Trophoblast cell (in vitro differentiated cells and primary cell): ENCODE data around the gene CLK1.

ENCODE experiments used
- DNase-seq, 2 donors: peaks; one replicate each; pipeline ENCODE4 v3.0.0-alpha.2; 2016
- H2AFZ ChIP-seq: 2 replicates; pipeline ENCODE4 v1.6.1; 2013; ENCODE audit warnings: low read length, moderate library complexity, mild to moderate bottlenecking; ENCODE audit not compliant: insufficient read depth, poor library complexity
- H2AK5ac ChIP-seq: 2 replicates; pipeline ENCODE4 v1.6.1; 2013; ENCODE audit warnings: mild to moderate bottlenecking, low read length
- H2BK120ac ChIP-seq: 2 replicates; pipeline ENCODE4 v1.6.1; 2013; ENCODE audit warnings: low read length, mild to moderate bottlenecking, moderate library complexity; ENCODE audit not compliant: insufficient read depth, poor library complexity
- H2BK12ac ChIP-seq: 2 replicates; pipeline ENCODE4 v1.6.1; 2013; ENCODE audit warnings: mild to moderate bottlenecking, low read length, moderate library complexity
- H2BK5ac ChIP-seq: 2 replicates; pipeline ENCODE4 v1.6.1; 2013; ENCODE audit warnings: low read length, low read depth, moderate library complexity, mild to moderate bottlenecking; ENCODE audit not compliant: poor library complexity
- H3K14ac ChIP-seq: 2 replicates; pipeline ENCODE4 v1.6.1; 2013; ENCODE audit warnings: mild to moderate bottlenecking, low read length
- H3K18ac ChIP-seq: 2 replicates; pipeline ENCODE4 v1.6.1; 2013; ENCODE audit warnings: mild to moderate bottlenecking, low read length
- H3K23ac ChIP-seq: 2 replicates; pipeline ENCODE4 v1.6.1; 2013; ENCODE audit warnings: low read length
- H3K27ac ChIP-seq: 2 replicates; pipeline ENCODE4 v1.5.1; 2013; ENCODE audit warnings: low read depth, mild to moderate bottlenecking, inconsistent platforms, low read length, moderate library complexity
- H3K27me3 ChIP-seq: 2 replicates; pipeline ENCODE4 v1.6.1; 2013; ENCODE audit warnings: inconsistent platforms, mild to moderate bottlenecking, low read length, moderate library complexity; ENCODE audit not compliant: insufficient read depth
- H3K36me3 ChIP-seq, 2 experiments: 1 replicate in 1 of 2; 2 replicates in 1 of 2; pipeline ENCODE4 v1.6.1; 2013; ENCODE audit warnings: low read length in 2 of 2, mild to moderate bottlenecking in 2 of 2, moderate library complexity in 1 of 2; ENCODE audit not compliant: insufficient read depth in 2 of 2, control insufficient read depth in 1 of 2
- H3K4ac ChIP-seq: 2 replicates; pipeline ENCODE4 v1.6.1; 2013; ENCODE audit warnings: low read depth, mild to moderate bottlenecking, low read length, moderate library complexity
- H3K4me1 ChIP-seq, 2 experiments: 1 replicate in 1 of 2; 2 replicates in 1 of 2; pipeline ENCODE4 v1.6.1; 2013; ENCODE audit warnings: low read length in 2 of 2, mild to moderate bottlenecking in 2 of 2, moderate library complexity in 1 of 2; ENCODE audit not compliant: insufficient read depth in 2 of 2, control insufficient read depth in 1 of 2
- H3K4me2 ChIP-seq: 2 replicates; pipeline ENCODE4 v1.6.1; 2013; ENCODE audit warnings: inconsistent platforms, mild to moderate bottlenecking, low read length, moderate library complexity
- H3K4me3 ChIP-seq: 2 replicates; pipeline ENCODE4 v1.5.1; 2013; ENCODE audit warnings: mild to moderate bottlenecking, low read depth, low read length, inconsistent platforms
- H3K79me1 ChIP-seq: one replicate; pipeline ENCODE4 v1.6.1; 2013; ENCODE audit warnings: low read length
- H3K79me2 ChIP-seq: 2 replicates; pipeline ENCODE4 v1.6.1; 2013; ENCODE audit warnings: low read length, mild to moderate bottlenecking; ENCODE audit not compliant: control insufficient read depth, insufficient read depth, poor library complexity
- H3K9ac ChIP-seq: 2 replicates; pipeline ENCODE4 v1.6.1; 2013; ENCODE audit warnings: mild to moderate bottlenecking, low read length
- H3K9me3 ChIP-seq: 2 replicates; pipeline ENCODE4 v1.6.1; 2013; ENCODE audit warnings: low read depth, mild to moderate bottlenecking, control low read depth, inconsistent platforms, low read length; ENCODE audit not compliant: insufficient read depth
- H4K12ac ChIP-seq: 2 replicates; pipeline ENCODE4 v1.6.1; 2013; ENCODE audit warnings: low read depth, mild to moderate bottlenecking, low read length, moderate library complexity
- H4K8ac ChIP-seq: 2 replicates; pipeline ENCODE4 v1.6.1; 2013; ENCODE audit warnings: low read depth, mild to moderate bottlenecking, low read length, moderate library complexity
- H4K91ac ChIP-seq: one replicate; pipeline ENCODE4 v1.6.1; 2013; ENCODE audit warnings: low read depth, mild to moderate bottlenecking, low read length, moderate library complexity
- WGBS: extraction: QIAGEN DNeasy Blood & Tissue Kit; methylation state at CpG from one replicate; pipeline ENCODE4 v1.1.7; 2013; ENCODE audit warnings: missing lambda C conversion rate; ENCODE audit not compliant: insufficient read length, insufficient coverage; ENCODE audit errors: extremely low coverage; 5-methylcytosine and 5-hydroxymethylcytosine counted together

Gene CLK1

DNA sequence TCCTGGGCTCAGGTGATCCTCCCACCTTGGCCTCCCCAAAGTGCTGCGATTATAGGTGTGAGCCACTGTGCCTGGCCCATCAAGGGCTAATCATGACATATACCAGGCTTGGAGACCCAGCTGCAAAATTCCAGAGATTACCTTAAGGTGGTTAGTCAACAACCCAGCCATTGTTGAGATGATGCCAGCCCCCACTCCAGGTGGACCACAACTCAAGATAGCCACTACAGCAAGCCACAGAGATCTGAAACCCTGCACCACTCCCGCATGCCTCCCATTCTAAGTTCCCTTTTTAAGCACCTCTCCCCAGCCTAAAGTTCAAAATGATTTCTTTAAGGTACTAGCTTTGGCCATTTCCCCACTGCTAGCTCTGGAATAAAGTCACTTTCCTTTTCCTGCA, 4.6 kb upstream of the CLK1 start:
- Histone ChIP-seq H3K79me2 (peaks cover 4% of the 10 kb centered on the region), H3K9ac (no peak overlapping the region), H2BK5ac (no peak overlapping the region), H3K27ac (no peak overlapping the region), H3K4me1 (peaks cover 0 to 2% of the 10 kb centered on the region in 2 experiments), H2BK120ac (no peak overlapping the region), H2BK12ac (no peak overlapping the region), H3K4me2 (no peak overlapping the region), H4K8ac (no peak overlapping the region), H3K79me1 (peaks cover 7% of the 10 kb centered on the region), H3K36me3 (peaks cover 0 to 5% of the 10 kb centered on the region in 2 experiments), H3K9me3 (no peaks in the 10 kb centered on the region), H2AK5ac (no peak overlapping the region), H4K91ac (no peak overlapping the region), H3K4me3 (no peak overlapping the region), H3K27me3 (no peaks in the 10 kb centered on the region), H3K23ac (no peak overlapping the region), H3K14ac (no peak overlapping the region), H2AFZ (no peak overlapping the region), H4K12ac (no peak overlapping the region), H3K4ac (no peak overlapping the region), H3K18ac (no peak overlapping the region)
- no CpG with 5 or more reads among the region's 2 CpGs for WGBS
- DNase-seq = no peak

DNA sequence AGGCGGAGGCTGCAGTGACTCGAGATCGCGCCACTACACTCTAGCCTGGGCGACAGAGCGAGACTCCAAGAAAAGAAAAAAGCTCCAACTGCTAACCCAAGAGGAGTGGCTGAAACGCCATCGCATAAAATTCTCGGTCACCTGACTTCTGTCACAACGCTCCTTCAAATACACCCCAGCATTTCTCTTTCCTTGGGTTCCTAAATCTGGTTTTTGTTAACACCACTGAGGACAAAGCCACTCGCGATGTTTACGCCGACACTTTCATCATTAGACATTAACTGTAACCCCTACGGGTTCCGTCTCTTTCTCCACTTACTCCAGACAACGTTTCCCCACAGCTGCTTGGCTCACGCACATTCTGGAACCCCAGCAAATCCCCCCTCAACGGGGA, 679 bp downstream of the CLK1 start:
- H3K4ac ChIP-seq = peak overlapping the region; percentile 99
- H3K4me1 ChIP-seq = no peaks in the 10 kb centered on the region
- H4K12ac ChIP-seq = peak overlapping the region; percentile 96
- peak overlapping the region; percentile 98 for H3K18ac ChIP-seq
- H3K9me3 ChIP-seq = no peaks in the 10 kb centered on the region
- H2BK120ac ChIP-seq = peak overlapping the region; percentile 63
- H2AK5ac ChIP-seq = peak overlapping the region; percentile 13
- H4K8ac ChIP-seq = peak overlapping the region; percentile 96
- H3K36me3 ChIP-seq = peaks cover 5 to 8% of the 10 kb centered on the region in 2 experiments
- peak overlapping the region; percentile 92 for H3K9ac ChIP-seq
- no peak overlapping the region for H3K23ac ChIP-seq
- no CpG with 5 or more reads among the region's 19 CpGs for WGBS
- H2BK5ac ChIP-seq = peak overlapping the region; percentile 89
- peaks cover 15% of the 10 kb centered on the region for H3K79me1 ChIP-seq
- H3K4me2 ChIP-seq = peak overlapping the region; percentile 72
- H3K14ac ChIP-seq = peak overlapping the region; percentile 99
- peak overlapping the region; percentile 97 for H3K27ac ChIP-seq
- H3K27me3 ChIP-seq = no peaks in the 10 kb centered on the region
- peak overlapping the region; percentile 46 for H2AFZ ChIP-seq
- H3K4me3 ChIP-seq = peak overlapping the region; percentile 96
- peaks cover 18% of the 10 kb centered on the region for H3K79me2 ChIP-seq
- no peak overlapping the region for H2BK12ac ChIP-seq
- H4K91ac ChIP-seq = peak overlapping the region; percentile 96
- DNase-seq = peak in 1 of 2 donors; percentile 41

DNA sequence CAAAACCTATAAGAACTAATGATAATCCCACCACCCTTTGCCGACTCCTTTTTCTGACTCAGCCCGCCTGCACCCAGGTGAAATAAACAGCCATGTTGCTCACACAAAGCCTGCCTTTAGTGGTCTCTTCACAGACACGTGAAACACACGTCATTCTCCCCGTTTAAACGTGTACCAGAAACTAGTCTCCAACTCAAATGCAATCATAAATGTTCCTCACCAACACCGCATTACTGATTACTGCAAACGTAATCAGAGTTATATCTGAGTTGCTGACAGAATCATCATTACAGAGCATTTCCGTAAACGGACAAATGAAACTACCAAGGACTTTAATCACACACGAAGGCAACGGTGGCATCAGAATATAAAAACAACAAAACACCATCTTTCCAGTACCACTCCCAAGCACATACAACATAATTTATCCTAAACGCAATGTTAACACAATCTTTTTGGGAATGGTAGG, 1.9 kb downstream of the CLK1 start:
- peaks cover 18% of the 10 kb centered on the region for H3K79me2 ChIP-seq
- H3K9me3 ChIP-seq = no peaks in the 10 kb centered on the region
- peaks cover 15% of the 10 kb centered on the region for H3K79me1 ChIP-seq
- no peak overlapping the region for H3K27ac ChIP-seq
- no peak overlapping the region for H3K23ac ChIP-seq
- no peak overlapping the region for H2BK12ac ChIP-seq
- H3K4me3 ChIP-seq = peak overlapping the region; percentile 73
- no peak overlapping the region for H4K91ac ChIP-seq
- no peak overlapping the region for H2AK5ac ChIP-seq
- no peak overlapping the region for H3K18ac ChIP-seq
- H3K4ac ChIP-seq = peak overlapping the region; percentile 99
- H2BK120ac ChIP-seq = no peak overlapping the region
- no peaks in the 10 kb centered on the region for H3K4me1 ChIP-seq
- DNase-seq = peak; percentile 47 to 68
- peaks cover 10 to 16% of the 10 kb centered on the region in 2 experiments for H3K36me3 ChIP-seq
- H4K8ac ChIP-seq = no peak overlapping the region
- H4K12ac ChIP-seq = no peak overlapping the region
- H3K9ac ChIP-seq = peak overlapping the region; percentile 50
- no peak overlapping the region for H2BK5ac ChIP-seq
- H3K14ac ChIP-seq = no peak overlapping the region
- WGBS = no CpG with 5 or more reads among the region's 13 CpGs
- H3K27me3 ChIP-seq = no peaks in the 10 kb centered on the region
- no peak overlapping the region for H2AFZ ChIP-seq
- peak overlapping the region; percentile 72 for H3K4me2 ChIP-seq

DNA sequence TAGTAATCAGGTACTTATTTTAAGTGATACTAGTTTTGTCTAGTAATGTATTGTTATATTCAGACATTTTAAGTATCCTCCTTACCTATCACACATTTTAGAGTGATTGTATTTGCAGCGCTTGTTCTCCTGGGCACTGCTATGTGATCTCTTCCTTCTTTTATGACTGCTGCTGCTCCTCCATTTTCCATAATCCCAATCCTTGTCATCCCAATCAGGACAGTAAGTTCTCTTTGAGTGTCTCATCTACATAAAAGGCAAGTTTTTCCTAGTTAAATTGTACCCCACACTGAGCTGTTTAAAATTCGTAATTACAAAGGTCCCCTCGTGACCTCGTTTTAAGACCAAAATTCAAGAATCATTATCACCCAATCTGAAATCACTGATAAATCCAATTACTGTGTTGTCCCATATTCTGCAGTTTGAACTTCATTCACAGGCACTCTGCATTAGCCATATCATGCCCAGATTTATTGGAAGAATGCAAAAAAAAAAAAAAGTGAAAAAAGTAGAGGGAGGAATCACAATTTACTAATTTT, 2.8 kb downstream of the CLK1 start:
- H2BK12ac ChIP-seq = no peak overlapping the region
- H3K9ac ChIP-seq = no peak overlapping the region
- peak overlapping the region; percentile 98 for H3K4ac ChIP-seq
- H2BK5ac ChIP-seq = no peak overlapping the region
- H3K36me3 ChIP-seq = peaks cover 14 to 21% of the 10 kb centered on the region in 2 experiments
- no peak overlapping the region for H4K91ac ChIP-seq
- H2AFZ ChIP-seq = no peak overlapping the region
- no peak overlapping the region for H4K8ac ChIP-seq
- H3K4me3 ChIP-seq = no peak overlapping the region
- no peak overlapping the region for H2BK120ac ChIP-seq
- DNase-seq = no peak
- no peak overlapping the region for H3K14ac ChIP-seq
- H3K27me3 ChIP-seq = no peaks in the 10 kb centered on the region
- no peak overlapping the region for H4K12ac ChIP-seq
- no peak overlapping the region for H3K23ac ChIP-seq
- no peaks in the 10 kb centered on the region for H3K4me1 ChIP-seq
- no peak overlapping the region for H3K27ac ChIP-seq
- peak overlapping the region; percentile 54 for H3K4me2 ChIP-seq
- H3K79me2 ChIP-seq = peaks cover 18% of the 10 kb centered on the region
- H3K79me1 ChIP-seq = peaks cover 15% of the 10 kb centered on the region
- no peak overlapping the region for H2AK5ac ChIP-seq
- H3K9me3 ChIP-seq = no peaks in the 10 kb centered on the region
- H3K18ac ChIP-seq = no peak overlapping the region
- WGBS = no CpG with 5 or more reads among the region's 4 CpGs
